Mammary epithelial cell (primary cell): ENCODE results near the gene NGRN.

Experiments used
- CTCF ChIP-seq, 2 donors: IDR thresholded peaks in 1 of 2; conservative IDR thresholded peaks in 1 of 2; 2 replicates each; pipeline ENCODE4 v1.5.1; 2011 to 2012; ENCODE audit warnings: inconsistent platforms in 2 of 2, low read length in 2 of 2, mild to moderate bottlenecking in 2 of 2, control low read depth in 1 of 2, low read depth in 1 of 2; ENCODE audit not compliant: insufficient read depth in 1 of 2; ENCODE audit errors: extremely low read depth in 1 of 2
- EZH2 ChIP-seq: IDR thresholded peaks from 2 replicates; pipeline ENCODE4 v1.6.1; 2012; ENCODE audit warnings: low read length, inconsistent platforms, borderline replicate concordance

GRCh38 chr15:90297021-90297420 lies 31.5 kb downstream of the NGRN start:
- TF ChIP-seq CTCF (conservative IDR thresholded peaks at IDR 0.05 in 1 of 2, IDR thresholded peaks at IDR 0.05 in 1 of 2; ENCODE audit: extremely low read depth in 1 of 2, insufficient read depth in 1 of 2, low read depth in 1 of 2, low read length in 2 of 2) = no peak
- no peak for TF ChIP-seq EZH2
